ENCODE results near the gene ZBTB17. TPM values are rescaled to one million over a fixed set of nuclear protein-coding genes. Genes with fewer than 3 reads are reported as not detected.

The ZBTB17 gene
- total RNA-seq, 1 donor from 2014 or later = 86.9 TPM

DNA sequence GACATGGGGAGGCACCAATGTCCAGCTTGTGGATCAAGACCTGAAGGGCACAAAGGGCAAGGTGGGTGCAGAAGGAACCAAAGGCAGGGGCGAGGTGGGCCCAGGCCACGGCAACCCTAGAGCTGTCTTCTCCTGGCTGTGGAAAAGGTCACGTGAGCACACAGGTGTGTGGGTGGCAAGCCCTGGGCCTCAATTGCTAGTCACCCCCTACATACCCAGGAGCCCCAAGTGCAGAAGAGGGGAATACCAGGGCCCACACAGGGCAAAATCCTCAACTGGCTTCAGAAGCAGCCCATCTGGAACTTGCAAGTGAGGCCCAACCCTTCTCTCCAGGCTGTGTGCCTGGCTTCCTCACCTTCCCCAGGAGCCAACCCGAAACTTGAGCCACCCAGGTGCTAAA, 25.6 kb downstream of the ZBTB17 start:
- peak overlapping the region; percentile 5 for H3K27ac Mint-ChIP-seq (ENCODE audit: unreplicated experiment)
- H3K4me3 Mint-ChIP-seq (ENCODE audit: unreplicated experiment) = no peak overlapping the region
- peaks cover 52% of the 10 kb centered on the region for H3K4me1 Mint-ChIP-seq (ENCODE audit: low read depth, unreplicated experiment)

GRCh38 chr1:15949453-15950245, 26.3 kb downstream of the ZBTB17 start:
- Mint-ChIP-seq H3K9me3 (ENCODE audit: unreplicated experiment) (peaks cover 12% of the 10 kb centered on the region), H3K4me1 (ENCODE audit: low read depth, unreplicated experiment) (peaks cover 52% of the 10 kb centered on the region), H3K4me3 (ENCODE audit: unreplicated experiment) (no peak overlapping the region), H3K27me3 (ENCODE audit: unreplicated experiment) (peaks cover 7% of the 10 kb centered on the region), H3K27ac (ENCODE audit: unreplicated experiment) (peak overlapping the region; percentile 23), H3K36me3 (ENCODE audit: unreplicated experiment) (no peaks in the 10 kb centered on the region)
- TF ChIP-seq CTCF (IDR thresholded peaks at IDR 0.05; ENCODE audit: partially characterized antibody, unreplicated experiment) = no peak
- no peak for DNase-seq

More for the DNA sequence above, 25.6 kb downstream of the ZBTB17 start:
- Mint-ChIP-seq H3K27me3 (ENCODE audit: unreplicated experiment) (peaks cover 7% of the 10 kb centered on the region), H3K9me3 (ENCODE audit: unreplicated experiment) (peaks cover 16% of the 10 kb centered on the region), H3K36me3 (ENCODE audit: unreplicated experiment) (no peaks in the 10 kb centered on the region)
- no peak for DNase-seq
- TF ChIP-seq CTCF (IDR thresholded peaks at IDR 0.05; ENCODE audit: partially characterized antibody, unreplicated experiment) = no peak

GRCh38 chr1:15948595-15949452, 27.1 kb downstream of the ZBTB17 start:
- H3K27ac Mint-ChIP-seq (ENCODE audit: unreplicated experiment) = peak overlapping the region; percentile 23
- peak overlapping the region; percentile 52 for H3K4me3 Mint-ChIP-seq (ENCODE audit: unreplicated experiment)

DNA sequence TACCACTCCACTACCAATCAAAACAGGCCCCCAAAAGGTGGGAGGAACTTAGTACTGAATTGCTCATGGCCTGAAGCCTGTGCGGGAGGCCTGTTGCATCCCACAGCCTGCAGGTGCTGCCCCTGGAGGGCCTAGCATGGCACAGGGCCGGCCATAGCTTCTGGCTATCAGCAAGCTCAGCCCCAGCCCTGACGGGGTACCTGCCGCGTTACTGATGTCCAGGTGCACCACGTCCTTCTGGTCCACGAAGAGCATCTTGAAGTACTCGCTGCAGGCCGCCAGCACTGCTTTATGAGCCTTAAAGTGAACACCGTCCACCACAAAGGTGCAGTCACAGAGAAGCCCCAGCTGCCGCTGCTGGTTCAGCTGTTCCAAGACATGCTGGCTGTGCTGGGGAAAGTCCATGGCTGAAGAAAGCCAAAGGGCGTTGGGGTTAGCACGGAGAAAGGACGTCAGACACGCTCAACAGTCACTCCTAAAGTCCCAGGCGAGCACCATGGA, 27.8 kb downstream of the ZBTB17 start:
- Mint-ChIP-seq H3K9me3 (ENCODE audit: unreplicated experiment) (peaks cover 12% of the 10 kb centered on the region), H3K36me3 (ENCODE audit: unreplicated experiment) (no peaks in the 10 kb centered on the region), H3K4me3 (ENCODE audit: unreplicated experiment) (no peak overlapping the region), H3K4me1 (ENCODE audit: low read depth, unreplicated experiment) (peaks cover 48% of the 10 kb centered on the region), H3K27ac (ENCODE audit: unreplicated experiment) (peak overlapping the region; percentile 62), H3K27me3 (ENCODE audit: unreplicated experiment) (peaks cover 7% of the 10 kb centered on the region)
- no peak for DNase-seq
- no peak for TF ChIP-seq CTCF (IDR thresholded peaks at IDR 0.05; ENCODE audit: partially characterized antibody, unreplicated experiment)

More at GRCh38 chr1:15948595-15949452, 27.1 kb downstream of the ZBTB17 start:
- Mint-ChIP-seq H3K4me1 (ENCODE audit: low read depth, unreplicated experiment) (peaks cover 48% of the 10 kb centered on the region), H3K27me3 (ENCODE audit: unreplicated experiment) (peaks cover 7% of the 10 kb centered on the region), H3K9me3 (ENCODE audit: unreplicated experiment) (peaks cover 12% of the 10 kb centered on the region), H3K36me3 (ENCODE audit: unreplicated experiment) (no peaks in the 10 kb centered on the region)
- no peak for TF ChIP-seq CTCF (IDR thresholded peaks at IDR 0.05; ENCODE audit: partially characterized antibody, unreplicated experiment)
- DNase-seq = no peak
